ACC112 (cell line): ENCODE results near the gene LATS2.
"Not testable (repeated sequence)": the region's sequence is repeated elsewhere in the genome, so short reads cannot be mapped to it uniquely, and the experiment has no call there.

Experiments used
- H2AFZ ChIP-seq: fragments of 200-600 bp; sonication (generic); one replicate; pipeline ENCODE4 v1.6.0; 2017; ENCODE audit warnings: antibody characterized with exemption, low read length; ENCODE audit not compliant: unreplicated experiment
- H3K27ac ChIP-seq: fragments of 200-600 bp; sonication (generic); 2 replicates; pipeline ENCODE4 v1.5.1; 2014; ENCODE audit warnings: low read depth, mild to moderate bottlenecking, antibody characterized with exemption, low read length, moderate library complexity
- H3K27me3 ChIP-seq: fragments of 200-600 bp; sonication (generic); 2 replicates; pipeline ENCODE4 v1.6.1; 2014; ENCODE audit warnings: mild to moderate bottlenecking, antibody characterized with exemption, low read length, moderate library complexity, mixed read lengths; ENCODE audit not compliant: insufficient read depth
- H3K36me3 ChIP-seq: fragments of 200-600 bp; sonication (generic); 2 replicates; pipeline ENCODE4 v1.6.1; 2016; ENCODE audit warnings: mild to moderate bottlenecking, antibody characterized with exemption, low read length, moderate library complexity, mixed read lengths; ENCODE audit not compliant: insufficient read depth
- H3K4me1 ChIP-seq: fragments of 200-600 bp; sonication (generic); one replicate; pipeline ENCODE4 v1.6.1; 2016; ENCODE audit warnings: low read length, mixed read lengths; ENCODE audit not compliant: insufficient read depth, unreplicated experiment, control insufficient read depth
- H3K4me3 ChIP-seq: fragments of 200-600 bp; sonication (generic); 2 replicates; pipeline ENCODE4 v1.5.1; 2014; ENCODE audit warnings: mild to moderate bottlenecking, low read depth, low read length
- H3K79me2 ChIP-seq: fragments of 200-600 bp; sonication (generic); one replicate; pipeline ENCODE4 v1.6.0; 2016; ENCODE audit warnings: low read length; ENCODE audit not compliant: control insufficient read depth, unreplicated experiment, insufficient read depth

Gene LATS2

GRCh38 chr13:20980899-20981298, 80.5 kb downstream of the LATS2 start:
- Histone ChIP-seq H3K4me3 (no peak overlapping the region), H2AFZ (no peak overlapping the region), H3K27me3 (no peaks in the 10 kb centered on the region), H3K27ac (no peak overlapping the region), H3K36me3 (peaks cover 12% of the 10 kb centered on the region), H3K4me1 (no peaks in the 10 kb centered on the region), H3K79me2 (peaks cover 4% of the 10 kb centered on the region)

- H3K4me3 ChIP-seq = no peak overlapping the region
- no peaks in the 10 kb centered on the region for H3K27me3 ChIP-seq
- peaks cover 14% of the 10 kb centered on the region for H3K36me3 ChIP-seq
- no peaks in the 10 kb centered on the region for H3K4me1 ChIP-seq
- H2AFZ ChIP-seq = no peak overlapping the region
- H3K27ac ChIP-seq = no peak overlapping the region
- peaks cover 4% of the 10 kb centered on the region for H3K79me2 ChIP-seq
Measured at GRCh38 chr13:20980430-20980829, 81.0 kb downstream of the LATS2 start.

- Histone ChIP-seq H3K79me2 (no peaks in the 10 kb centered on the region), H3K27me3 (no peaks in the 10 kb centered on the region), H3K27ac (no peak overlapping the region), H3K4me3 (no peak overlapping the region), H2AFZ (no peak overlapping the region), H3K4me1 (no peaks in the 10 kb centered on the region), H3K36me3 (peaks cover 29% of the 10 kb centered on the region)
Measured at GRCh38 chr13:20977394-20977793, 84.0 kb downstream of the LATS2 start.

GRCh38 chr13:20974981-20975585, 86.3 kb downstream of the LATS2 start:
- Histone ChIP-seq H2AFZ (no peak overlapping the region), H3K36me3 (peaks cover 29% of the 10 kb centered on the region), H3K27ac (no peak overlapping the region), H3K4me1 (no peaks in the 10 kb centered on the region), H3K4me3 (no peak overlapping the region), H3K79me2 (no peaks in the 10 kb centered on the region), H3K27me3 (no peaks in the 10 kb centered on the region)

- H3K36me3 ChIP-seq = peaks cover 29% of the 10 kb centered on the region
Measured at GRCh38 chr13:20973886-20974425, 87.4 kb downstream of the LATS2 start.

GRCh38 chr13:20972731-20973130, 88.7 kb downstream of the LATS2 start:
- no peaks in the 10 kb centered on the region for H3K79me2 ChIP-seq
- H3K27me3 ChIP-seq = no peaks in the 10 kb centered on the region
- peaks cover 29% of the 10 kb centered on the region for H3K36me3 ChIP-seq
- H3K27ac ChIP-seq = no peak overlapping the region
- H3K4me1 ChIP-seq = no peaks in the 10 kb centered on the region
- no peak overlapping the region for H3K4me3 ChIP-seq
- H2AFZ ChIP-seq = no peak overlapping the region

More at GRCh38 chr13:20973886-20974425, 87.4 kb downstream of the LATS2 start:
- Histone ChIP-seq H3K79me2 (no peaks in the 10 kb centered on the region), H3K27ac (no peak overlapping the region), H2AFZ (no peak overlapping the region), H3K4me1 (no peaks in the 10 kb centered on the region), H3K27me3 (no peaks in the 10 kb centered on the region), H3K4me3 (no peak overlapping the region)

- Histone ChIP-seq H3K27me3 (no peaks in the 10 kb centered on the region), H3K4me1 (no peaks in the 10 kb centered on the region), H3K79me2 (no peaks in the 10 kb centered on the region), H3K27ac (peak overlapping the region; percentile 29; the same call in 1 of the 2 replicates), H2AFZ (no peak overlapping the region), H3K36me3 (0 out of 2 replicates have a peak, but pooled peaks cover 8% of the 10 kb centered on the region), H3K4me3 (no peak overlapping the region)
Measured at GRCh38 chr13:20969182-20969581, 92.2 kb downstream of the LATS2 start.

GRCh38 chr13:20968745-20969144, 92.6 kb downstream of the LATS2 start:
- H3K79me2 ChIP-seq = no peaks in the 10 kb centered on the region

GRCh38 chr13:20967340-20967739, 94.0 kb downstream of the LATS2 start:
- no peak overlapping the region for H2AFZ ChIP-seq
- no peak overlapping the region for H3K27ac ChIP-seq
- no peaks in the 10 kb centered on the region for H3K36me3 ChIP-seq
- no peaks in the 10 kb centered on the region for H3K27me3 ChIP-seq
- H3K4me3 ChIP-seq = no peak overlapping the region
- H3K79me2 ChIP-seq = no peaks in the 10 kb centered on the region
- H3K4me1 ChIP-seq = no peaks in the 10 kb centered on the region

More at GRCh38 chr13:20968745-20969144, 92.6 kb downstream of the LATS2 start:
- no peak overlapping the region for H3K4me3 ChIP-seq
- 0 out of 2 replicates have a peak, but pooled peaks cover 4% of the 10 kb centered on the region for H3K36me3 ChIP-seq
- peak overlapping the region; percentile 29; the same call in 1 of the 2 replicates for H3K27ac ChIP-seq
- no peaks in the 10 kb centered on the region for H3K27me3 ChIP-seq
- no peak overlapping the region for H2AFZ ChIP-seq
- H3K4me1 ChIP-seq = no peaks in the 10 kb centered on the region

GRCh38 chr13:20964904-20965303, 96.5 kb downstream of the LATS2 start:
- H3K4me3 ChIP-seq = no peak overlapping the region
- H3K4me1 ChIP-seq = peaks cover 6% of the 10 kb centered on the region
- no peak overlapping the region for H2AFZ ChIP-seq
- no peak overlapping the region for H3K27ac ChIP-seq
- no peaks in the 10 kb centered on the region for H3K79me2 ChIP-seq
- H3K27me3 ChIP-seq = no peaks in the 10 kb centered on the region
- H3K36me3 ChIP-seq = no peaks in the 10 kb centered on the region

GRCh38 chr13:20961663-20962062, 99.7 kb downstream of the LATS2 start:
- H3K27ac ChIP-seq, H3K79me2 ChIP-seq, H3K4me1 ChIP-seq, H3K4me3 ChIP-seq, H3K36me3 ChIP-seq, H2AFZ ChIP-seq, H3K27me3 ChIP-seq: not testable (repeated sequence)
